Right cardiac atrium (tissue), 5 donors: Measurements from ENCODE around the gene SCRN2. TPM values are rescaled to one million over a fixed set of nuclear protein-coding genes. Genes with fewer than 3 reads are reported as not detected.
A peak's percentile ranks its signal among the peaks of the same experiment; 100 is the strongest.

Source experiments
- ATAC-seq, 2 donors: fragments of 200-7000 bp; cut with Tn5 transposase; one replicate each; pipeline versions ENCODE4 v1.8.0 to v1.9.1; 2020; ENCODE audit warnings: moderate library complexity in 2 of 2, mild to moderate bottlenecking in 1 of 2
- DNase-seq, 3 donors: peaks; one replicate each; pipeline ENCODE4 v3.0.0-alpha.2; 2020
- H3K27ac ChIP-seq: one replicate; pipeline ENCODE4 v1.5.1; 2013; ENCODE audit warnings: mild to moderate bottlenecking, low read length, control low read depth, moderate library complexity
- H3K27me3 ChIP-seq: one replicate; pipeline ENCODE4 v1.6.1; 2013; ENCODE audit not compliant: control insufficient read depth, insufficient read depth
- H3K4me1 ChIP-seq: one replicate; pipeline ENCODE4 v1.6.1; 2013; ENCODE audit warnings: low read length; ENCODE audit not compliant: control insufficient read depth, insufficient read depth
- H3K4me3 ChIP-seq: one replicate; pipeline ENCODE4 v1.5.1; 2013; ENCODE audit warnings: low read length, control low read depth
- H3K9me3 ChIP-seq: one replicate; pipeline ENCODE4 v1.6.1; 2013; ENCODE audit warnings: low read length; ENCODE audit not compliant: control insufficient read depth
- WGBS: extraction: QIAGEN DNeasy Blood & Tissue Kit; methylation state at CpG from one replicate; pipeline ENCODE4 v1.1.7; 2013; 5-methylcytosine and 5-hydroxymethylcytosine counted together
- intact Hi-C, 4 donors: fragments of 100-400 bp; cut with DNase I; formaldehyde crosslinking; loops; one replicate each; pipeline versions ENCODE4 v1.11.0 to v1.14.0; 2022 to 2023
- polyA plus RNA-seq: library from polyadenylated mRNA; stranded (reverse); fragments of 200-250 nt; gene quantifications from one replicate; pipeline ENCODE4 v1.2.3, GENCODE V29; 2013
- total RNA-seq, 4 donors: library from RNA; stranded (reverse); fragmentation: NEBNext Ultra II Directional; extraction: Animal tissue kit (Norgen Biotek cat#: 25700); gene quantifications; one replicate each; pipeline ENCODE4 v1.2.1, GENCODE V29; 2021
- donor health status: healthy with polysubstance abuse.
- donor health status: DM: no; HTN: yes; CAD: no.
- donor health status: DM: no; HTN: no; CAD: no.
- donor health status: DM: no; HTN: yes; CAD: no; lungs with severe emphysema.
- donor health status: DM: yes; HTN: yes; CAD: no.

The SCRN2 gene
- total and polyA plus RNA-seq, 5 donors, result 36.6 to 62.3 (median 43.4) TPM

GRCh38 chr17:47801176-47801765 lies 39.8 kb downstream of the SCRN2 start:
- intact Hi-C loops, result loop anchor here in 1 of 4 donors (10.0 kb wide), 1 partner anchor 126 kb away; no protein-coding TSS in a partner anchor
- H3K27ac ChIP-seq, result no peak overlapping the region
- ATAC-seq (no peak), DNase-seq (no peak)
- no peak overlapping the region for H3K4me3 ChIP-seq
- peaks cover 2% of the 10 kb centered on the region for H3K4me1 ChIP-seq
- no peaks in the 10 kb centered on the region for H3K27me3 ChIP-seq
- 80% methylated on average over 4 of the region's 4 CpGs for WGBS
- no peaks in the 10 kb centered on the region for H3K9me3 ChIP-seq

- DNase-seq, result no peak
- H3K27ac ChIP-seq, result no peak overlapping the region
- H3K27me3 ChIP-seq, result no peaks in the 10 kb centered on the region
- no peaks in the 10 kb centered on the region for H3K9me3 ChIP-seq
- WGBS, result 84% methylated on average over 12 of the region's 12 CpGs
- H3K4me3 ChIP-seq, result no peak overlapping the region
- no peak for ATAC-seq
- intact Hi-C loops, result loop anchor here in 1 of 4 donors (10.0 kb wide), 1 partner anchor 126 kb away; no protein-coding TSS in a partner anchor
- H3K4me1 ChIP-seq, result no peaks in the 10 kb centered on the region
Observed at GRCh38 chr17:47800686-47801085, 40.4 kb downstream of the SCRN2 start.

GRCh38 chr17:47797797-47798196 lies 43.3 kb downstream of the SCRN2 start:
- DNase-seq (no peak), ATAC-seq (no peak)
- H3K4me1 ChIP-seq, result no peaks in the 10 kb centered on the region
- no peaks in the 10 kb centered on the region for H3K9me3 ChIP-seq
- no peaks in the 10 kb centered on the region for H3K27me3 ChIP-seq
- no peak overlapping the region for H3K4me3 ChIP-seq
- intact Hi-C loops, result loop anchor here in 2 of 4 donors (10.0 kb wide), 2 partner anchors 93 to 133 kb away; no protein-coding TSS in a partner anchor
- no peak overlapping the region for H3K27ac ChIP-seq
- 46% methylated on average over 2 of the region's 2 CpGs for WGBS

GRCh38 chr17:47792979-47793378 lies 48.1 kb downstream of the SCRN2 start:
- no peaks in the 10 kb centered on the region for H3K4me1 ChIP-seq
- H3K9me3 ChIP-seq, result no peaks in the 10 kb centered on the region
- ATAC-seq, result no peak
- H3K4me3 ChIP-seq, result no peak overlapping the region
- intact Hi-C loops, result loop anchor here in 2 of 4 donors (10.0 kb wide), 2 partner anchors 88 to 128 kb away; no protein-coding TSS in a partner anchor
- 63% methylated on average over 6 of the region's 6 CpGs for WGBS
- no peak for DNase-seq
- H3K27ac ChIP-seq, result no peak overlapping the region
- H3K27me3 ChIP-seq, result no peaks in the 10 kb centered on the region

GRCh38 chr17:47792457-47792856 lies 48.6 kb downstream of the SCRN2 start:
- no peak for DNase-seq
- Histone ChIP-seq H3K4me1 (no peaks in the 10 kb centered on the region), H3K4me3 (no peak overlapping the region), H3K27me3 (no peaks in the 10 kb centered on the region), H3K9me3 (no peaks in the 10 kb centered on the region), H3K27ac (no peak overlapping the region)
- intact Hi-C loops, result loop anchor here in 2 of 4 donors (10.0 kb wide), 2 partner anchors 88 to 128 kb away; no protein-coding TSS in a partner anchor
- ATAC-seq, result no peak
- 68% methylated on average over 1 of the region's 1 CpG for WGBS

GRCh38 chr17:47791025-47791424 lies 50.0 kb downstream of the SCRN2 start:
- no peaks in the 10 kb centered on the region for H3K27me3 ChIP-seq
- no peak overlapping the region for H3K4me3 ChIP-seq
- intact Hi-C loops, result loop anchor here in 2 of 4 donors (10.0 kb wide), 2 partner anchors 86 to 126 kb away; no protein-coding TSS in a partner anchor
- H3K9me3 ChIP-seq, result no peaks in the 10 kb centered on the region
- ATAC-seq (no peak), DNase-seq (no peak)
- 43% methylated on average over 3 of the region's 3 CpGs for WGBS
- H3K27ac ChIP-seq, result no peak overlapping the region
- no peaks in the 10 kb centered on the region for H3K4me1 ChIP-seq

- no peaks in the 10 kb centered on the region for H3K4me1 ChIP-seq
- H3K27me3 ChIP-seq, result no peaks in the 10 kb centered on the region
- WGBS, result 2% methylated on average over 70 of the region's 70 CpGs
- H3K9me3 ChIP-seq, result no peaks in the 10 kb centered on the region
- peak; percentile 92 to 97 for ATAC-seq
- peak; percentile 60 to 82 (median 75) for DNase-seq
- intact Hi-C loops, result loop anchor here in 2 of 4 donors (10.0 kb wide), 2 partner anchors 85 to 125 kb away; no protein-coding TSS in a partner anchor
- no peak overlapping the region for H3K27ac ChIP-seq
- peak overlapping the region; percentile 34 for H3K4me3 ChIP-seq
Observed at GRCh38 chr17:47789611-47790561, 51.2 kb downstream of the SCRN2 start.

Other genes starting within 250 kb of the SCRN2 start
- 100 to 1,000 TPM; 134 to 175 (median 167) TPM for gene KPNB1, start 191.4 kb downstream of the SCRN2 start, total RNA-seq
- gene KPNB1, start 191.4 kb downstream of the SCRN2 start, polyA plus RNA-seq, result 50.0 TPM
- 10 to 100 TPM; 17.5 to 25.2 (median 21.0) TPM for gene TBKBP1, start 147.1 kb downstream of the SCRN2 start, total RNA-seq
- 27.0 TPM for gene TBKBP1, start 147.1 kb downstream of the SCRN2 start, polyA plus RNA-seq
- under 1 TPM in 3 of 4 donors, not detected in 1; 0.14 to 0.60 (median 0.38) TPM for gene TBX21, start 108.0 kb downstream of the SCRN2 start, total RNA-seq
- 0.14 TPM for gene TBX21, start 108.0 kb downstream of the SCRN2 start, polyA plus RNA-seq
- 10 to 100 TPM in 1 of 4 donors, 1 to 10 TPM in 3; 6.4 to 11.1 (median 8.5) TPM for gene OSBPL7, start 19.5 kb downstream of the SCRN2 start, total RNA-seq
- gene OSBPL7, start 19.5 kb downstream of the SCRN2 start, polyA plus RNA-seq, result 5.3 TPM
- 10 to 100 TPM; 37.7 to 52.3 (median 46.6) TPM for gene MRPL10, start 9.7 kb downstream of the SCRN2 start, total RNA-seq
- gene MRPL10, start 9.7 kb downstream of the SCRN2 start, polyA plus RNA-seq, result 48.0 TPM
- under 1 TPM in 3 of 4 donors, not detected in 1; 0.38 to 0.48 (median 0.43) TPM for gene LRRC46, start 9.6 kb downstream of the SCRN2 start, total RNA-seq
- 0.29 TPM for gene LRRC46, start 9.6 kb downstream of the SCRN2 start, polyA plus RNA-seq
- gene SP6, start 9.9 kb upstream of the SCRN2 start, total RNA-seq, result 1 to 10 TPM in 1 of 4 donors, under 1 TPM in 3; 0.29 to 3.6 (median 0.41) TPM
- gene SP6, start 9.9 kb upstream of the SCRN2 start, polyA plus RNA-seq, result 0.34 TPM
- gene SP2, start 55.0 kb upstream of the SCRN2 start, total RNA-seq, result 10 to 100 TPM; 15.8 to 20.6 (median 17.9) TPM
- gene SP2, start 55.0 kb upstream of the SCRN2 start, polyA plus RNA-seq, result 11.4 TPM
- gene PNPO, start 100.3 kb upstream of the SCRN2 start, total RNA-seq, result 10 to 100 TPM; 23.9 to 29.9 (median 26.0) TPM
- gene PNPO, start 100.3 kb upstream of the SCRN2 start, polyA plus RNA-seq, result 16.1 TPM
- gene PRR15L, start 116.6 kb upstream of the SCRN2 start, total RNA-seq, result not detected
- not detected for gene PRR15L, start 116.6 kb upstream of the SCRN2 start, polyA plus RNA-seq
- gene CDK5RAP3, start 129.8 kb upstream of the SCRN2 start, total RNA-seq, result 10 to 100 TPM; 56.8 to 66.8 (median 64.9) TPM
- gene CDK5RAP3, start 129.8 kb upstream of the SCRN2 start, polyA plus RNA-seq, result 54.3 TPM
- gene COPZ2, start 196.5 kb upstream of the SCRN2 start, total RNA-seq, result 10 to 100 TPM; 51.8 to 74.8 (median 68.4) TPM
- gene COPZ2, start 196.5 kb upstream of the SCRN2 start, polyA plus RNA-seq, result 55.4 TPM
- gene NFE2L1, start 207.1 kb upstream of the SCRN2 start, total RNA-seq, result 100 to 1,000 TPM; 603 to 811 (median 785) TPM
- gene NFE2L1, start 207.1 kb upstream of the SCRN2 start, polyA plus RNA-seq, result 661 TPM